Retinal pigment epithelial cell (primary cell): ENCODE measurements around the gene MAX.
"Not testable (repeated sequence)": the region's sequence is repeated elsewhere in the genome, so short reads cannot be mapped to it uniquely, and the experiment has no call there.

Experiments
- DNase-seq: peaks from one replicate; pipeline ENCODE4 v3.0.0-alpha.2; 2010; ENCODE audit warnings: low read depth
- H3K4me3 ChIP-seq: 2 replicates; pipeline ENCODE4 v1.5.1; 2011; ENCODE audit warnings: mild to moderate bottlenecking, low read length, control low read depth, moderate library complexity
- CTCF ChIP-seq: conservative IDR thresholded peaks from 2 replicates; pipeline ENCODE4 v1.5.1; 2011; ENCODE audit warnings: low read depth, low read length, control low read depth, inconsistent platforms

MAX gene

GRCh38 chr14:65034021-65034420 lies 68.3 kb downstream of the MAX start:
- DNase-seq: no peak
- no peak for TF ChIP-seq CTCF
- no peak overlapping the region for H3K4me3 ChIP-seq

DNA sequence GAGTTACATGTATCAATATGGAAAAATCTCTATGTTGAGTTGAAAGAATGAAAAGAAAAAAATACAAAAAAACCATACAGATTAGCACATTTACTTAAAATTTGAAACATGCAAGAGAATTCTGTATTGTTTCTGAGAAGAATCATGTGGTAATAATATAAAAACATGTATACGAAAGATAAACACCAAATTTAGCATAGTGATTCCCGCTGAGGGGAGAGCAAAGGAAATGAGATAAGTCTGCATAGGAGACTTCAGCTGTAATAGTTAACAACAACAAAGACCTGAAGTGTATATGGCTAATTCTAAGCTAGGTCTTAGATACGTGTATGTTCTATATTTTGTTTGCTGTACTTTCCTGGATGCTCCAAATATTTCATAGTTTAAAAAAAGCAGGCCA lies 69.1 kb downstream of the MAX start:
- no peak overlapping the region for H3K4me3 ChIP-seq
- no peak for DNase-seq
- TF ChIP-seq CTCF: no peak

DNA sequence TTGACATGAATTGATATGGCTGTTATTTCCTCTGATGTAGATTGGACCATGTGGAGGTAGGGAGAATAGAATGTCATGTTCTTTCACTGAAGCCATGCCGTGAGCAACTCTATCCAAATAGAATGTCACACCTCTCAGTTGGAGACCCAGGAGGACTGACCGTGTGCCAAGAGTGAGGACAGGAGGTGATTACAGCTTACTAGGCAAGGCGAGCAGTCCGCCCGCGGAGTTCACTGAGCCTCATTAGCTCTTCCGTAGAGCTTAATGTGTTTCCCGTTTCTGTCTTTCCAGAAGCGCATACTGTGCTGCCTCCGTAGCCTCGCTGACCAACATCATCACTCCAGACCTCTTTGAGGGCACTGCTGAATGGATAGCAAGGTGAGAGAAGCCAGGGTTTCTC lies 70.0 kb downstream of the MAX start:
- H3K4me3 ChIP-seq: no peak overlapping the region
- no peak for DNase-seq
- TF ChIP-seq CTCF: no peak

- not testable (repeated sequence) for DNase-seq, H3K4me3 ChIP-seq
Measured at GRCh38 chr14:65031321-65031720, 71.0 kb downstream of the MAX start.

GRCh38 chr14:65028937-65029336 lies 73.4 kb downstream of the MAX start:
- no peak overlapping the region for H3K4me3 ChIP-seq
- no peak for DNase-seq
- TF ChIP-seq CTCF: no peak

DNA sequence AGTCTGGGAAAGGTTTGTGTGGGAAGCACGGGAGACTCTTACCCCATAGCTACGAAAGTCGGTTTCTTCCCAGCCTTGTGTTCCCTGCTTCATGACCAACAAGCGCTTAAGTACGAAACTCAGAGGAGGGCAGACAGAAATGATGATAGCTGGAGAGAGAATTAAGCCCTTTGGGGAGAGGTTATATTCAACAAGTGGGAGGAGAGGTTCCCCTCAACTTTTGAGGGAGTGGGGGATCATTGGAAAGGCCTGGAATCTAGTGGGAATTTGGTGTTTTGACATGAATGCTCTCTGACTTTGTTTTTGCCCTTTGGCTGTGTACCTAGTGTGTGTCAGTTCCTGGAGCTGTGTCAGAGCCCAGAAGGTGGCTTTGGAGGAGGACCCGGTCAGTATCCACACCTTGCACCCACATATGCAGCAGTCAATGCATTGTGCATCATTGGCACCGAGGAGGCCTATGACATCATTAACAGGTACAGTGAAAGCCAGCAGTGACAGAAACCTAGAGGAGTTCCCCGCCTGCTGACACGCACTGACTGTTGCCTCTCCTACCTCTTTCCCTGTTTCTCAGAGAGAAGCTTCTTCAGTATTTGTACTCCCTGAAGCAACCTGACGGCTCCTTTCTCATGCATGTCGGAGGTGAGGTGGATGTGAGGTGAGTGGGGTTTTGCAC lies 75.1 kb downstream of the MAX start:
- no peak for TF ChIP-seq CTCF
- no peak for DNase-seq
- no peak overlapping the region for H3K4me3 ChIP-seq

GRCh38 chr14:65026526-65026925 lies 75.8 kb downstream of the MAX start:
- DNase-seq: no peak
- H3K4me3 ChIP-seq: no peak overlapping the region
- TF ChIP-seq CTCF: no peak

GRCh38 chr14:65025818-65026217 lies 76.5 kb downstream of the MAX start:
- H3K4me3 ChIP-seq: no peak overlapping the region
- DNase-seq: no peak
- TF ChIP-seq CTCF: no peak
